ENCODE results near the gene KIF26B. TPM values are rescaled to one million over a fixed set of nuclear protein-coding genes. Genes with fewer than 3 reads are reported as not detected.

The KIF26B gene
- polyA plus RNA-seq, 1 of the 3 experiments (the other 2 are of a cell fraction): 2.6 TPM

GRCh38 chr1:245198748-245199516, 44.1 kb downstream of the KIF26B start:
- peaks cover 5 to 27% of the 10 kb centered on the region in 2 experiments for H3K36me3 ChIP-seq (replicated peaks in 1 of 2; ENCODE audit: control insufficient read depth in 1 of 2, insufficient read depth in 2 of 2, low read length in 1 of 2)
- no peak overlapping the region for H3K4me3 ChIP-seq (ENCODE audit: low read depth in 2 of 2, low read length in 1 of 2)
- no peaks in the 10 kb centered on the region for H3K27me3 ChIP-seq (ENCODE audit: insufficient read depth)
- 64% methylated on average over 12 of the region's 12 CpGs for WGBS (ENCODE audit: low lambda C conversion rate)
- H3K79me2 ChIP-seq (ENCODE audit: insufficient read depth): peaks cover 7% of the 10 kb centered on the region; the same call in 1 of the 2 replicates
- POLR2A ChIA-PET: interaction anchor here (0.6 kb wide), 1 partner anchor 224 kb away, joined by 4 read pairs; no protein-coding TSS in a partner anchor
- H3K4me1 ChIP-seq (ENCODE audit: control insufficient read depth in 1 of 2, insufficient read depth in 2 of 2, low read depth in 1 of 2, low read length in 1 of 2): peaks cover 0 to 29% of the 10 kb centered on the region in 2 experiments; a peak in 2 of 4 replicates
- CTCF ChIA-PET: no interaction called here
- H3K9ac ChIP-seq: no peak overlapping the region
- no peak overlapping the region for H2AFZ ChIP-seq (ENCODE audit: low read depth)
- H4K20me1 ChIP-seq (ENCODE audit: insufficient read depth): peaks cover 8% of the 10 kb centered on the region; the same call in 1 of the 2 replicates
- no peak for TF ChIP-seq RXRA (IDR thresholded peaks at IDR 0.05; ENCODE audit: borderline replicate concordance, low read depth)
- no peak for TF ChIP-seq ELF1 (IDR thresholded peaks at IDR 0.05)
- no peak for TF ChIP-seq FOXJ3 (CRISPR knock-in tag; IDR thresholded peaks at IDR 0.05)
- TF ChIP-seq GATA2 (CRISPR knock-in tag; IDR thresholded peaks at IDR 0.05): no peak
- no peak for TF ChIP-seq NRF1 (IDR thresholded peaks at IDR 0.05; ENCODE audit: low read depth, low read length)
- no peak for TF ChIP-seq CTCF (IDR thresholded peaks at IDR 0.05)
- no peak for TF ChIP-seq TEAD4 (IDR thresholded peaks at IDR 0.05; ENCODE audit: borderline replicate concordance, insufficient read depth)
- TF ChIP-seq FOSL2 (IDR thresholded peaks at IDR 0.05; ENCODE audit: borderline replicate concordance, low read depth): no peak
- TF ChIP-seq IRF3 (IDR thresholded peaks at IDR 0.05; ENCODE audit: low read depth, low read length): no peak
- TF ChIP-seq POLR2AphosphoS5 (IDR thresholded peaks at IDR 0.05; ENCODE audit: low read depth, low read length): no peak
- no peak for TF ChIP-seq CHD2 (IDR thresholded peaks at IDR 0.05; ENCODE audit: low read length, partially characterized antibody)
- TF ChIP-seq USF1 (IDR thresholded peaks at IDR 0.05; ENCODE audit: borderline replicate concordance, low read depth): no peak
- TF ChIP-seq MEF2A (IDR thresholded peaks at IDR 0.05; ENCODE audit: borderline replicate concordance, low read depth): no peak
- TF ChIP-seq MXI1 (IDR thresholded peaks at IDR 0.05; ENCODE audit: low read depth, low read length): no peak
- no peaks in the 10 kb centered on the region for H3F3A ChIP-seq (replicated peaks; ENCODE audit: insufficient read depth)
- H3K27ac ChIP-seq (ENCODE audit: low read depth in 2 of 2, low read length in 1 of 2): no peak overlapping the region
- no peak overlapping the region for H3K4me2 ChIP-seq
- no peaks in the 10 kb centered on the region for H3K9me2 ChIP-seq
- no peaks in the 10 kb centered on the region for H3K9me3 ChIP-seq
- DNase-seq: no peak

Data from SK-N-SH (cell line).